HG03280 (cell line): ENCODE measurements around the gene KCNK2.

Source experiments
- ATAC-seq: cut with Tn5 transposase; IDR thresholded peaks from one replicate; pipeline ENCODE4 v1.9.1; 2021; ENCODE audit warnings: mild to moderate bottlenecking, moderate library complexity; ENCODE audit not compliant: unreplicated experiment

KCNK2 gene

DNA sequence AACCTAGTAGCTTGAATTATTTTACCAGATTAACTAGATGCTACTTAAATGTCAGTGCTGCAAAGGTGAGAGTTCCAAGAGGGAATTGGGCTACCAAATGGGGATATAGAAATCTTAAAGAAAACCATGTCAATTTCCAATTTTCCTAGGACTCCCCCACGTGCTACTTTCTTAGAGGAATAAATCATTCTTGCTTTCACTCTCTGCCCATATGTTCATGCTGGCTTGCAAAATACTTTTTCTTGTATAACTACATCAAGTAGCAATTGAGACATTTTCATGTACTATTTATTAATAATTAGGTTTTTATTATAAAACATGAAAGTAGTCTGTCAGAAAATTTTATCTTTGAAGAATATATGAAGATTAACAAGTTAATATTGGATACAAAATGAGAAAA, 11.8 kb downstream of the KCNK2 start:
- ATAC-seq: no peak

DNA sequence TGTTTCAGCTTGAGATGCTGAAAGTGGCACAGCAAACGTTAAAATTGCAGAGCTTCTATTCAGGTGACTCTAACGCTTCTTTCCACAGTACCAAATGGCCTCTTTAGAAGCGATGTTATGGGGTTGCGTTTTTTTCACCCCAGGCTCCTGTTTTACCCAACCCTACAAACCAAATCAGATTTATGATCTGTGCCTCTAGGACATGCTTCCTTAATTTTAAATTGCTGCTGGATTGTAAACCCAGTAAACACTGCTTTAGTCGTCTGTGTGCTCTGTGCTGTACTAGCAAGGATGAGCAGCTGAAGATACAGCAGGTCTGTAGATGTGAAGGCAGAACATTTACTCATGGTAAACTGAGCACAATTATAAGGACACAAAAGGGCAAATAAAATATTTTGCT, 13.0 kb downstream of the KCNK2 start:
- no peak for ATAC-seq

DNA sequence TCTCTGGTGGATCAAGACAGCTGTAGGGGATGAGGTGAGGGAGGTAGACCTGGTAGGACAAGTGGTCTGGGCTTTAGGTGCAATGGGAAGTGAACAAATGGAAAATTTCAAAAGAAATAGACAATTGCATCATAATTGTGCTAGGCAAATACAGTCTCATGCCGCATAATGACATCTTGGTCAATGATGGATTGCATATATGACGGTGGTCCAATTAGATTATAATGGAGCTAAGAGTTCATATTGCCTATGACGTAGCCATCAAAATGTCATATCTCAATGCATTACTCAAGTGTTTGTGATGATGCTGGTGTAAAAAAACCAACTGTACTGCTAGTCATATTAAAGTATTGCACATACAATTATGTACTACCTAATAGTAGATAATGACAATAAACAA, 19.0 kb downstream of the KCNK2 start:
- no peak for ATAC-seq

DNA sequence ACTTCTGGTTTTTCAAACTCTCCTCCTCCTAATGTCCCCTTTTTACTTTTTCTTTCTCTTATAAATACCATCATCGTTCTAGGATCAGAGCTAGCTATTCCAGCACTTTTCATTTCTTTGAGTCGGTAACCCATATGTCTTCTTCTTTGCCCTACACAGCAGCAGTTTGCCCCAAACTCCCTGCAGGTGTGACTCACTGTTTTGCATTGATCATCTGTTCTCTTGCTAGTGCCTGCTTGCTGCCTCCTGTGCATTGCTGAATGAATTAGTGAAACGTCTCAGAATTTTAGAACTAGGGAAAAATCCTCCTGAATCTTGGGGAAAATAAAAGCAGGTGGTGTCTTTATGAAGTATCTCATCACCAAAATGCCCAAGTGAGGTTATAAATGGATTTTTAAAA, 21.7 kb downstream of the KCNK2 start:
- no peak for ATAC-seq

DNA sequence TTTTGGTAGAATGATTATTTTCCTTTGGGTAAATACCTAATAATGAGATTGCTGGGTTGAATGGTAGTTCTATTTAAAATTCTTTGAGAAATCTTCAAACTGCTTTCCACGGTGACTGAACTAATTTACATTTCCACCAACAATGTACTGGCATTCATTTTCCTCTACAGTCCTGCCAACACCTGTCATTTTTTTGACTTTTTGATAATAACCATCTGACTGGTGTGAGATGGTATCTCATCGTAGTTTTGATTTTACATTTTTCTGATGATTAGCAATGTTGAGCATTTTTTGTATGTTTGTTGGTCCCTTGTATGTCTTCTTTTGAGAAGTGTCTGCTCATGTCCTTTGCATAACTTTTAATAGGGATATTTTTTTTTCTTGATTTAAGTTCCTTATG, 23.5 kb downstream of the KCNK2 start:
- no peak for ATAC-seq

DNA sequence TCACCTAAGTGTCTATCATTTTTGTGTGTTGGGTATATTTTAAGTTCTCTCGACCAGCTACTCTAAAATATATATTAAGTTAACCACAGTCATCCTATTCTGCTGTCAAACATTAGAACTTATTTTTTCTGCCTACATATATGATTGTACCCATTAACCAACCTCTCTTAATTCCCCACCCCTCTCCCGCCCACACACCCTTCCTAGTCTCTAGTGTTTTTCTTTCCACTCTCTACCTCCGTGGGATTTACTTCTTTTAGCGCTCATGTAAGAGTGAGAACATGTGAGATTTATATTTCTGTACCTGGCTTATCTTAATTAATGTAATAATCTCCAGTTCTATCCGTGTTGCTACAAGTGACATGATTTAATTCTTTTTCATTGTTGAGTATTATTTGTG, 26.6 kb downstream of the KCNK2 start:
- no peak for ATAC-seq

DNA sequence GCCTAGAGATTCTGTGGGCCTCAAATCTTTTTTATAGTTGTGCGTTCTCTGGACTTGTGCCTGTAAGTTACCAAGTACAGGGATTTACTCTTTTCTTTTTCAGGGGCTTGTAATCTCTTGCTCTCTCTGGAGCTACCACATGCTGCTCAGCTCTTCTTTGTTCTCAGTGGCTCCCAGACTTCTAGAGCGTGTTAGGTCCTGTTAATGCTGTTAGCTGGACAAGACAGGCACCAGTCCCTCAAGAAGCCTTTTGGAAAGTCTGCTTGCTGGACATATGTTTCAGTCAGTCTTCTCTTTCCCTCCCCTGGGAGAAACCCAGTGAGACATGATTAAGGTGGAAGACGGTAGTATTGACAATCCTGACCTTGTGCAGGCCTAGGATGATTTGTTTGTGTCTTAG, 29.4 kb downstream of the KCNK2 start:
- ATAC-seq: no peak

DNA sequence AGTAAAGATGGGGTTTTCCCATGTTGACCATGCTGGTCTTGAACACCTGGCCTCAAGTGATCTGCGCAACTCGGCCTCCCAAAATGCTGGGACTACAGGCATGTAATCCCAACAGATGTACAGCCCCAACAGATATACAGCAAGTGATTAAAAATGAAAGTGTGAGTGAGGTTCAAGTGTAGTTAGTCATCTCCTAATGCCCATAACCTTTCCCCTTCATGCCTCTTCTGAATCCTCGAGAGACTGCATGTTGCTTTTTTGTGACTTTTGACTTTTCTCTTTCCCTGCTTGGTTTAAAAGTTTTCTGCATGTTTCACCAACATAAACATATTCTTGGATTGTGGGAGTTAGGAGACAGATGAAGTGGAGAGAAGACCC, 31.2 kb downstream of the KCNK2 start:
- ATAC-seq: no peak

DNA sequence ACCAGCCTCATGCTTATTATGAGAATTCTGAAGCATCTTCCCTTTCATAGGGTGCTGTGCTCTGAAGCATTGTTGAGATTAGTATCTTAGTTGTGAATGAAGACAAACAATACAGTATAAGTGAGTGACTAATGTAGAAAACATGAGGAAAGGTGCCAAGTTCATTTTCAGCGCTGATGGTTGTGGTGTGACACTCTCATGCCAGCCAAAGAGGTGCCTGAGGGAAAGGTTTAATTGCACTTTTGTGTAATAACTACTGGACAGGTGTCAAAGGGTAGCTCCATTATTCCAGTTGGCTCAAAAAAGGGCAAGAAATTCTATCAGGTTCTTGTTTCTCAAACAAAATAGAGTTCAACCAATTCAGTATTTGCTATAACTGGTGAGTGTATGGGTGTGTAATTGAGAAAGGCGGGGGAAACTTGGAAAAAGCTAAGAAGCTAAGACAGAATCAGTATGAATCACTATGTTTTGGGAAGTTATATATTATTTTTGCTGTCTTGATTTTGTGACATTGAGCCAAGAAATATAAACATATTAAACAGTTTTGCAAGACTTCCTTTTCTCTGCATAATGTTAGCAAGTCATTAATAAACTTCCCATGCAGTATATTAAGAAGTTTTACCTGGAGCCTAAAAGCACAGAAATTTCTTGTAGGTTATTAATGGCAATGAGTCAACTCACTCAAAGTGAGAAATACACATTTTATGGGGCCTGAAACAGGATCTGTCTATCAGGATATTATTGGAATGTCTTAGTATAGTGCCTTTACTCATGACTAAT, 31.8 kb downstream of the KCNK2 start:
- ATAC-seq: no peak

DNA sequence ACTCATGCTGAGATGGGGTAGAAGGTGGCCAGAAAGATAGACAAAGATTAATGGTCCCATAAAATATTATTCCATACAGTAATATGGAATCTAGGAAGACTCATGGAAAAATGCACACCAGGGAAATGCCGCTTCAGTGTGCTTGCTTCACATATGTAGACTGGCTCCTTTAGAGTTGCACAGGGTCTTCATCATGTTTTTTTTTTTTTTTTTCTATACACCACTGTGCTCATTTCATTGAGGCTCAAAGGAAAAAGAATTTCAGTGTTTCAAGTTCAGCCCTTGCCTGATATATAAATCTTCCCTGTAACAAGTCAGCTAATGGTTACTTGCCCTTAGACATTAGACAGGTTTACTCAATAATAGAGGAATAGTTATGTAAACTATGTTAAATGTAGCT, 33.2 kb downstream of the KCNK2 start:
- no peak for ATAC-seq

DNA sequence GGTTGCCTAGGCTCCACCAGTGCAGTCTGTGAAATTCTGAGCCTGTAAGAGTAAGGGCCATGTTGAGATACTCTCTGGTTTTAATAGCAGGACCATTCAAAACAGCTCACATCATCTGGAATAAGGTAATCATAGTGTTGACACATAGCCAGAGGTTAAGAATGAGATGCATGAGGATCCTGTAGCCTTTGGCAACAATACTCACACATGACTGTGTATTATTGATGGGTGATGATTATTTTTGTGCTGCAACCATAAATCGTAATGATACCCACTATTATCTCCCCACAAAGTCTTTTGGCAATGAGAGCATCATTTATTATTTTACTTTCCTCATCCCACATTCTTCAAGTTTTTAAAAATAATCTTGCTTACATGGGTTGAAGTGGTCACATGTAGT, 35.5 kb downstream of the KCNK2 start:
- no peak for ATAC-seq

DNA sequence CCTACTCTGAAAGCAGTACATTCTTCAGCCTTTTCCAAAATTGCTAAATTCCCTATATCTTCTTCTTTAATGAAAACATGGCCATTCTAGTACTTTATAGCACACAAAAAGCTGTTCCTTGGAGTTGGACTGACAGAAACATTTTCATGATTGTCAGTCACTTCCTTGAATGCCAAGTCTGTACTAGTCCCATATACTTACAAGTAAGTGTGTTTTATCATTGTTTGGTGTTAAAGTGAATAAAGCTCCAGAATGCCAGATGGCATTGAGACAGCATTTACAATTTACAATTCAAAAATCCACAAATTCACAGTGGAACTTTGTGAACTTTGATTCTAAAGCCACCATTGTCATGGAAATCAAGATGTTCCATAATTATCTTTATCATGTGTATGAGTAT, 36.5 kb downstream of the KCNK2 start:
- ATAC-seq: no peak

DNA sequence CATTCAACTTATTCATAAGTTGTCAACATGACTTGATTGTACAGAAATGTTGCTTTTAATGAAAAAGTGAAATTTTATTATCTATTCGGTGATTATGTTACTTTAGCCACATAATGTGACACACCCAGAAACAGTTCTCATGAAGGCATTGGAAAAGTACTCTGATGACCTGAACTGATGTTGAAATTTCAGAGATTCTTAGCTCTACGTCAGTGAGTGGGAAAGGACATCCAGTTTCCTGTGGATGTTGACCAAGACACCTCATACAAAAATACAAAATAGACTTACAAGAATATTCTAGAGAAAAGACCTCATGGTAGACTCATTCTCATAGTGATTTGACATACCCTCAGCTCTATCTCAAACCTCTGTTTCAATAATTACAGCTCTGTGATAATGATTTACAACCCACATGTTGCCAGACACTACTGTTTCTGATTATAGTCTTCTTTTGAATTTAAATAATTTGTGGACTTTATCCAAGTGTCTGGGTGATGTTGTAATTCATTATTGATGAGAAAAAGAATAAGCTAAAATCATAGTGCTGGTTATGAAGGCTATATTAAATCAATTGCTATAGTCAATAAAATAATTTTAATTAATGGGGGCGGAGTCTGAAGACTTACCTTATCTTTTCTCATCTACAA, 37.3 kb downstream of the KCNK2 start:
- no peak for ATAC-seq

DNA sequence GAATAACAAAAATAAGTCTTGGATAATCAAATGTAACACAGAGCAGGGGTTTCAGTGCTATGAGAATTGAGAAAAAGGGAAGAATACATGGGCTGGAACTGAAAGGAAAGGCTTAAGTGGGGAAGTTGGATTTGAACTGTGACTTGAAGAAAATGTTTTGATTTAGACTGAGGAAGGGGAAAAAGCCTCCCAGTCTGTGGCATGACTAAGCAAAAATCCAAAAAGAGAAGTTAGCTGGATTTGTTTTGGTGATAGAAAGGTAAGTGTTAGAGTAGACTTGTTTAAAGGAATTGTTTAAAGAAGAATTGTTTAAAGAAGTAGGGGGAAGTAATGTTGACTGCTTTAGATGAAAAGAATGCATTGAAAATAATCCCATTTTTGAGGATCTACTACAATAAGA, 46.0 kb downstream of the KCNK2 start:
- ATAC-seq: no peak

DNA sequence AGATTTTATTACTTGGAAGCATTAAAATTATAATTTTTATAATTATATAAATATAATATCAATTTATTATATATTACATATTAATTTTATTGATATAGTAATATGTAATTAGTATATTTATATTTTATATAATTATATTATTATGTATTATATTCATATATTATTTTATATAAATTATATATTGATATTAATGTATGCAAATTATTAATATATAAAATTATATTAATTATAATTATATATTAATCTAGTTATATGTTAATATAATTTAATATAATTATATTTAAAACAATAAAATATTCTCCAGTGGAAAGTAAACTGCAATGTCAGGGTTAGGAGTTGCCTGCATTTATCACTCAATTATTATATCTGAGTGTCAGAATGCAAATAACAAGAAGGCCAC, 48.8 kb downstream of the KCNK2 start:
- no peak for ATAC-seq

DNA sequence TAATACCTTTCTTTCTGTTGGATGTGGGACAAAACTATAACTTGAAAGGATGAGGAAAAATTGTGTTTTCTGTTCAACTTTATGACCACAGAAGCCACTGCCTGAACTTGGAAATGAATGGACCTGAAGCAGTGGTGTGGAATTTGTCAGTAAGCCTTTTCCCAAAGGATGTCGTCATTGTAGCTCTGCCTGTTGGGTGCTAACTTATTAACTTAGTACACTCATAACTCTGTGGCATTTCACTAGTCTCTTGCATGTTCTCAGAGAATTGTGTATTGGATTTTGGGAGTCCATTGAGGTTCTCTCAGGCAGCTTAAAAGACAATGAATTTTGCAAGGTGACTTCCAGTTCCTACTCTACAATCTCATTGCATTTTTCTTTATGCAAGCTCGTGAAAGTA, 49.6 kb downstream of the KCNK2 start:
- ATAC-seq: no peak

DNA sequence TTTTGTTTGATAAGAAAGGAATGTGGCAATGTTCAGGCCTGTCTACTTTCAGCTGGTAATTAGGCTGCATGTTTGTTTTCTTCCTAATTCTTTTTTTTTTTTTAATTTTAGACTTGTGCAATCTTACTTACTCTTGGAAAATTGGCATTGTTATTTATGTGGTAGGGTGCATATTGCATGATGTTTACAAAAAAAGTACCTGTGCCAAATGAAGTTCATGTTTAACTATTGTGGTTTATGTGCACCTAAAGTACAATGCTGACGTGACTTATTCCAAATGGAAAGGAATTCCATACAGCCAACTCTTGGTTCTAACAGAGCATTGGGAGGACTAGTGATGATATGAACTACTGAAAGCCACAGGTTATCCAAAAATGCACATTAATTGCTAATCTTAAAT, 51.0 kb downstream of the KCNK2 start:
- ATAC-seq: no peak

DNA sequence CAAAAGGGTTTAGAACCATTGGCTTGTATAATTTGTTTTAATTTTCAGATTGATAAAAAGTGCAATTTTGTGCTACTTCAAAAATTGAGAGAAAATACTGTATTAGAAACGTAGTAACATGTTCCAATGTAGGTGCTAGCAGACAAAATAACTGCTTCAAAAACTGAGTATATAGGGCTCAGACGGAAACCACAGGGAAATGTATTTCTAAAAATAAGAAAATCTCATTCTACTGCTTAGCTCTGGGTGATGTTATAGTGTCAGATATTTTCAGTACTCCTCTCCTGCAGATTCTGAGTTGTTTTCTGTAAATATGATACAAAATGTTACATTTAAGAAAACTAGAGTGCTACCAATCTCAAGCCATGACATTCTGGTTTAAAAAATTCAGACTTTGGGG, 55.4 kb downstream of the KCNK2 start:
- no peak for ATAC-seq

DNA sequence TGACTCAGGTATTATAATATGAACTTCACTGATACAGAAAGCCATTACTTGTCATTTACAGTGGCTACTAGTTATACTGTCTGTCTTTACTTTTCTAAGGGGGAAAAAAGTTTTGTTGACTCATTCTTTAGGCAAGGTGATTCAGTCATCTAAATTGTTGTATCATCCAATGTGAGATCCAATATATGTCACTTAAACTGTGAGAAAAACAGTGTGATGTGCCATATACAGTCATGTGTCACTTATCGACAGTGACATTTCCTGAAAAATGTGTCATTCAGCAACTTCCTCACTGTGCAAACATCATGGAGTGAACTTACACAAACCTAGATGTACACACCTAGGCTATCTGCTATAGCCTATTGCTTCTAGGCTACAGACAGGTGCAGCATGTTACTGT, 57.6 kb downstream of the KCNK2 start:
- no peak for ATAC-seq

DNA sequence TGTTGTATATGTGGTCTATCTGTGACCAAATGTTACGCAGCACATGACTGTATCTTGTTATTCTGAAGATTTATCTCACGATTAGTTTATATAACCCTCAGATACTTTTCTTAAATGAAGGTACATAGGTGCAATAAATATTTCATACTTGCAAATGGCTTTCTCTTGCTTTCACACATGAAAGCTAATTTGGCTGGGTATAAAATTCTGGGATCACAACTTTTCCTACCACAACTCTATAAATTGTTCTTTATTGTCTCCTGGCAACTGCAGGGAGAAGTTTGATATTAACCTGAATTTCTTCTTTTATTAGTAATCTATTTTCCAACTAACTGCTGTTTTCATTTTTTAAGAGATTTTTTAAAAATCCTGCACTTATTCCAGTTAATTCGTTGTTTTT, 58.9 kb downstream of the KCNK2 start:
- ATAC-seq: no peak

DNA sequence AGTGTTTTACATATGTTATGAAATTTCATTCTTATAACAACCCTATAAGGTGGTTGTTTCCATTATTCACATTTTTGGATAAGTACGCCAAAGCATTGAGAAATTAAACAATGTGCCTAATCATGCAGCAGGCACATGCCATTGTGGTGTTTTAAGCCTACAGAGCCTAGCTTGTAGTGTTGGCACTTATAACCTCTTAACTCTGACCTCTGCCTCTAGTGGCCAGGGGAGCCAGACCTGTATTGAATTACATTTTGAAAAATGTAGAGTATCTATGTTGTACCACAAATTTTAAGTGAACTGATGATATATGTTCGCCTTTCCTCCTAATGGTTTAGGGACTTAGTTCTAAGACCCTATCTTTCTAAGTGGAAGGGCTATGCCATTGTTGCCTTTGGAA, 61.0 kb downstream of the KCNK2 start:
- ATAC-seq: no peak

DNA sequence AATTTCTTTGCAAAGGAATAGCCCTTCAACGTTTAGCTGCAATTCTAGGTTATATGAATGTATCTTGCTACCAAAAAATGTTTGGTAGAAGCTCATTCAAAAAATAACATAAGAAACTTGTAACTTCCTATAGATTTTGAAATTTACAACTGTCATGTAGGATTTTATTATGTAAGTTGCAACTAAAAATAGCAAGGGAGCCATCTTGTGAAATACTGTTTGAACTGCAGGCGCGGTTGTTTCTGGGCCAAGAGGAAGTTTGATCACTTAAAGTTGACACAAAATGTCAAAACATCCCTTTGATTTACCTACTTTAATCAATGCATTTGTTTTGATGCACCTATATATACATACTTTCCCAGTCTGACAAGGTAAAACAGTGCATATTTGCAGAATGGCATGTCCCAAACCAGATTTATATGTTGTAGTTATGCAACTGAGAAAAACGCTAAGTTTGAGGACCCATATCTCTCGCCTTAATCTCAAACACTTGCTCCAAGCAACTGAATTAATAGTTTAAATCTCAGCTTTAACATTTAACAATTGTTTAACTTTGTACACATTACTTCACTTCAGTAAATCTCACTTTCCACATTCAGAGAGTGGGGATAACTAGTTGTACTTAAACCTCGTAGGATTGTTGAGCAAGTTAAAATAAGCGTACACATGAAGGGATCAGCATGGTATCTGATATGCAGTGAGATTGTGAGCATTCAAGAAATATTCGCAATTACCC, 63.9 kb downstream of the KCNK2 start:
- no peak for ATAC-seq
